Measurements from ENCODE around the gene FLRT1. TPM values are rescaled to one million over a fixed set of nuclear protein-coding genes. Genes with fewer than 3 reads are reported as not detected.

The FLRT1 gene
- total RNA-seq, 1 donor: under 0.01 TPM

DNA sequence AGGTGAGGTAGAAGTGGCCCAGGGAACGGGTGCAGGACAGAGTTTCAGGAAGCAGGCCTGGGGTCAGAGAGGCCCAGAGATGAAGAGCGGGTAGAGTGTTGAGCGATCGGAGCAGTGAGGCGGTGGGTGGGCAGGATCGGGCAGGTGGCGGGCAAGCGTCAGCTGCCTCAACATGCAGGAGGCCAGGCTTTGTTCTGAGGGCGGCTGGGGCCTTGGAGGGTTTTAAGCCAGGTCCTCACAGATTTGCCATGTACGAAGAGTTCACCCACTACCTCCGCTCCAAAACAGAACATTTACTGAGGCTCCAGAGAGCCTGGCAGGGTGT lies 29.4 kb downstream of the FLRT1 start:
- TF ChIP-seq, protein P1, sequence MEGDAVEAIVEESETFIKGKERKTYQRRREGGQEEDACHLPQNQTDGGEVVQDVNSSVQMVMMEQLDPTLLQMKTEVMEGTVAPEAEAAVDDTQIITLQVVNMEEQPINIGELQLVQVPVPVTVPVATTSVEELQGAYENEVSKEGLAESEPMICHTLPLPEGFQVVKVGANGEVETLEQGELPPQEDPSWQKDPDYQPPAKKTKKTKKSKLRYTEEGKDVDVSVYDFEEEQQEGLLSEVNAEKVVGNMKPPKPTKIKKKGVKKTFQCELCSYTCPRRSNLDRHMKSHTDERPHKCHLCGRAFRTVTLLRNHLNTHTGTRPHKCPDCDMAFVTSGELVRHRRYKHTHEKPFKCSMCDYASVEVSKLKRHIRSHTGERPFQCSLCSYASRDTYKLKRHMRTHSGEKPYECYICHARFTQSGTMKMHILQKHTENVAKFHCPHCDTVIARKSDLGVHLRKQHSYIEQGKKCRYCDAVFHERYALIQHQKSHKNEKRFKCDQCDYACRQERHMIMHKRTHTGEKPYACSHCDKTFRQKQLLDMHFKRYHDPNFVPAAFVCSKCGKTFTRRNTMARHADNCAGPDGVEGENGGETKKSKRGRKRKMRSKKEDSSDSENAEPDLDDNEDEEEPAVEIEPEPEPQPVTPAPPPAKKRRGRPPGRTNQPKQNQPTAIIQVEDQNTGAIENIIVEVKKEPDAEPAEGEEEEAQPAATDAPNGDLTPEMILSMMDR (IDR thresholded peaks at IDR 0.05; ENCODE audit: insufficient read depth, low read depth, low read length): no peak
- no peak for DNase-seq (ENCODE audit: low read depth)

GRCh38 chr11:64065712-64066111 lies 30.0 kb downstream of the FLRT1 start:
- TF ChIP-seq, protein P1 (IDR thresholded peaks at IDR 0.05; ENCODE audit: insufficient read depth, low read depth, low read length): no peak
- DNase-seq (ENCODE audit: low read depth): no peak
- no peak overlapping the region for H3K4me3 ChIP-seq (ENCODE audit: low read depth, low read length)

More for the DNA sequence above, 29.4 kb downstream of the FLRT1 start:
- H3K4me3 ChIP-seq (ENCODE audit: low read depth, low read length): no peak overlapping the region

- TF ChIP-seq, protein P1 (IDR thresholded peaks at IDR 0.05; ENCODE audit: insufficient read depth, low read depth, low read length): no peak
- no peak overlapping the region for H3K4me3 ChIP-seq (ENCODE audit: low read depth, low read length)
- no peak for DNase-seq (ENCODE audit: low read depth)
Measured at GRCh38 chr11:64067230-64067993, 31.7 kb downstream of the FLRT1 start.

- DNase-seq (ENCODE audit: low read depth): no peak
- no peak overlapping the region for H3K4me3 ChIP-seq (ENCODE audit: low read depth, low read length)
- TF ChIP-seq, protein P1 (IDR thresholded peaks at IDR 0.05; ENCODE audit: insufficient read depth, low read depth, low read length): no peak
Measured at GRCh38 chr11:64068705-64069400, 33.1 kb downstream of the FLRT1 start.

- no peak for DNase-seq (ENCODE audit: low read depth)
- TF ChIP-seq, protein P1 (IDR thresholded peaks at IDR 0.05; ENCODE audit: insufficient read depth, low read depth, low read length): no peak
- no peak overlapping the region for H3K4me3 ChIP-seq (ENCODE audit: low read depth, low read length)
Measured at GRCh38 chr11:64069401-64070313, 33.9 kb downstream of the FLRT1 start.

DNA sequence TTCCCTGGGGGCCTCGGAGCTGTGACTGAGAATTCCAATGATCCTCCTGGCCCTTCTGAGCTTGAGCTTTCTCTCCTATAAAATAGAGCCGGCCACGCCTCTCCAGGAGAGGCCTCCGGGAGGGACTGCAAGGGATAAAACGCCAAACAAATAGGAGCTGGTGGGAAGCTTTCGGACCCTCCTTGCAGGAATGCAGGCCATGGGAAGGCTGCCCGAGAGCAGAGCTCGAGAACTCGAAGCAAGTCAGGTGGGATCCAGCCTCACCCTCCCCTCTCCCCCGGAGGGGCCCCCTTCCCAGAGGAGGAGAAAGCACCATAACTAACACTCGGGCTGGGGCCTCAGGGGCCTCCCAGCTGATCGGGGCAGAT lies 34.6 kb downstream of the FLRT1 start:
- TF ChIP-seq, protein P1 (IDR thresholded peaks at IDR 0.05; ENCODE audit: insufficient read depth, low read depth, low read length): no peak
- no peak for DNase-seq (ENCODE audit: low read depth)
- H3K4me3 ChIP-seq (ENCODE audit: low read depth, low read length): no peak overlapping the region

All from fibroblast of villous mesenchyme (primary cell).